ENCODE results near the gene DPH5.
"Not testable (repeated sequence)": the region's sequence is repeated elsewhere in the genome, so short reads cannot be mapped to it uniquely, and the experiment has no call there.

GRCh38 chr1:101032129-101032528 lies 6.5 kb upstream of the DPH5 start:
- TF ChIP-seq POLR2A (IDR thresholded peaks at IDR 0.05; ENCODE audit: low read depth); CTCF (IDR thresholded peaks at IDR 0.05); POLR2AphosphoS5 (IDR thresholded peaks at IDR 0.05); EP300 (IDR thresholded peaks at IDR 0.05): not testable (repeated sequence)

Measured in esophagus muscularis mucosa (tissue), 4 donors.